Stimulated activated CD4-positive, alpha-beta T cell treated with anti-CD3 and anti-CD28 coated beads, Interleukin-1b, Interleukin-23, amount 100 ng/mL, for 48 hours (primary cell): ENCODE results near the gene MGMT.

Source experiments
- DNase-seq: peaks from one replicate; pipeline ENCODE4 v3.0.0-alpha.2; 2020

Gene MGMT

DNA sequence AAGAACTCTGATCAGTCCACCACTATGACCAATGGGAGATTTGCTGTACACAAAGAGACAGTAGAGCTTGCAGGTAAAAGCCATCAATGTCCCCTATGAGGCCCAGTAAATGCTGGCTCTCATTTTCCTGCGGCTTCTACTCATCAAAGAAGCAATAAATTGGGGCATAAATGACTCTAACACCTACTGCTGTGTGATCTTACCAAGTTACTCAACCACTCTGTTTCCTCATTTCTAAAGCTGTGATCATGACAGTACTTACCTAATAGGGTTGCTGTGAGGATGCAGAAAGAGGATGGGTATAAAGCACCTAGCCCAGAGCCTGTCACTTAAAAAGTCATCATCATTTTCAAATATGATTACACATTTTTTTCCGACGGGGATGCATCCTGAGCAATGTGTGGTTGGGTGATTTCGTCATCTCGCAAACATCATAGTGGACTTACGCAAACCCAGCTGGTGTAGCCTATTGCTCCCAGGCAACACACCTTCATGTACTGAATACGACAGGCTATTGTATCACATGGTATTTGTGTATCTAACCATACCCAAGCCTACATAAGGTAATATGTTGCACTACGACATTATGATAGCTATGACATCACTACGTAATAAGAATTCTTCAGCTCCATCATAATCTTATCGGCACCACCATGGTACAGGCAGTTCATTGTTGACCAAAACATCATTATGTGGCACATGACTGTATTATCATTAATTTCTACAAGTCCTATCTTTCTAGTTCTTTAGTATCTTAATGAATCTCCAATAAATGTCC is 7.1 kb upstream of the MGMT start:
- DNase-seq, result no peak

DNA sequence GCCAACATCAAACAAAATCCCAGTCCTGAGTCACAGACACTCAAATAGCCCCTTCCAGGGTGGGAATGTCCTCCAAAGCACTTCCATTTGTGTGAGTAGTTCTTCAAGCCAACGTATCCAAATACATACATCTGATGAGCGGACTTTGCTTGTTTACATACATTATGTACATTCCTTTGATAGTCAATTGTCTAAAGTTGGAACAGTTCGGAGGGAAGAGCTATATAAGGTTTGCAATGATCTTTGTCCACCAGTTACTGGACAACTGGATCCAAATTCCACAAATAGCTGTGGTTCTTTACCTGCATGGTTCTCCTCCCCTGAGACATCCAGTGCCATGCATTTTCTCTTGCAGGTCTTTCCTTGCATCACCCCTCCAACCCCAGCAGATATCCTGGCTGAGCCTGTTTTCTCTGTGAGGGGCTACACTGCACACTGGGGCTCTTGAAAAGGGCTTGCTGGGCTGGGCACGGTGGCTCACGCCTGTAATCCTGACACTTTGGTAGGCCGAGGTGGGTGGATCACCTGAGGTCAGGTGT is 4.7 kb upstream of the MGMT start:
- no peak for DNase-seq

DNA sequence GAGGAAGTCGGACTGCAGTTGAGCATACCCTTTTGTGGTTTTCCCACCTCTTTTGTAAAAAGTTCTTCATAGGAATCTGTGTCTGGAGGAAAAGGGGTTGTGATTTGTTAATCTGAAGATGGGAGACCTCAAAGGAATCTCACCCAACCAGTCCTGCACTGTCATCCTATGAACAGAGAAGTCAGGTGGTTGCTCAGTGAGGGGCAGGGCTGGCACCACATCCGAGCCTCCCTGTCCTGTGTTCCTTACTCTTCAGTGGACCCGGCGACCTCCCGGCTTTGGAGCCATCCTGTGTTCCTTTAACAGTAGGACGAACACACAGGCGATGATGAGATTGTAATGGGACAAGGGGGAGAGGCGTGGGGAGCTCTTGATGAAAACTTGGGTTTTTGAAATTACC is 2.8 kb upstream of the MGMT start:
- no peak for DNase-seq

DNA sequence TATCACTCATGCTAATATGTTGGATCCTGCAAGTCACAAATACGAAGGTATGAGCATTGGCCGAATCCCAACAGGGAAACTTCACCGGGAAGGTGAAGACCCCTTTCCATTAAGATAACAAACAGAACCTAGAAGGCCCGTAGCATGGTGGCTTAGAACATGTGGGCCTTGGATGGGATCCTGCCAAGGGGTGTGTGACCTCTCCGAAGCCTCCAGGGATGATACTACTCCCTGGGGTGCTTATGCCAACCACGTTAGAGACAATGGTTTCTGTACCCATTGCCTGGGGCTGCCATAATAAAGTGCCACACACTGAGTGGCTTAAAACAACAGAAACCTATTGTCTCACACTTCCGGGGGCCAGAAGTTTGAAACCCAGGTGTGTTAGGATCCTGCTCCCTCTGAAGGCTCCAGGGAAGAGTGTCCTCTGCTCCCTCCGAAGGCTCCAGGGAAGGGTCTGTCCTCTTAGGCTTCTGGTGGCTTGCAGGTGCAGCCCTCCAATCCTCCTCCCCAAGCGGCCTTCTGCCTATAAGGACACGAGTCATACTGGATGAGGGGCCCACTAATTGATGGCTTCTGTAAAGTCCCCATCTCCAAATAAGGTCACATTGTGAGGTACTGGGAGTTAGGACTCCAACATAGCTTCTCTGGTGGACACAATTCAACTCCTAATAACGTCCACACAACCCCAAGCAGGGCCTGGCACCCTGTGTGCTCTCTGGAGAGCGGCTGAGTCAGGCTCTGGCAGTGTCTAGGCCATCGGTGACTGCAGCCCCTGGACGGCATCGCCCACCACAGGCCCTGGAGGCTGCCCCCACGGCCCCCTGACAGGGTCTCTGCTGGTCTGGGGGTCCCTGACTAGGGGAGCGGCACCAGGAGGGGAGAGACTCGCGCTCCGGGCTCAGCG is 992 bp upstream of the MGMT start:
- no peak for DNase-seq

DNA sequence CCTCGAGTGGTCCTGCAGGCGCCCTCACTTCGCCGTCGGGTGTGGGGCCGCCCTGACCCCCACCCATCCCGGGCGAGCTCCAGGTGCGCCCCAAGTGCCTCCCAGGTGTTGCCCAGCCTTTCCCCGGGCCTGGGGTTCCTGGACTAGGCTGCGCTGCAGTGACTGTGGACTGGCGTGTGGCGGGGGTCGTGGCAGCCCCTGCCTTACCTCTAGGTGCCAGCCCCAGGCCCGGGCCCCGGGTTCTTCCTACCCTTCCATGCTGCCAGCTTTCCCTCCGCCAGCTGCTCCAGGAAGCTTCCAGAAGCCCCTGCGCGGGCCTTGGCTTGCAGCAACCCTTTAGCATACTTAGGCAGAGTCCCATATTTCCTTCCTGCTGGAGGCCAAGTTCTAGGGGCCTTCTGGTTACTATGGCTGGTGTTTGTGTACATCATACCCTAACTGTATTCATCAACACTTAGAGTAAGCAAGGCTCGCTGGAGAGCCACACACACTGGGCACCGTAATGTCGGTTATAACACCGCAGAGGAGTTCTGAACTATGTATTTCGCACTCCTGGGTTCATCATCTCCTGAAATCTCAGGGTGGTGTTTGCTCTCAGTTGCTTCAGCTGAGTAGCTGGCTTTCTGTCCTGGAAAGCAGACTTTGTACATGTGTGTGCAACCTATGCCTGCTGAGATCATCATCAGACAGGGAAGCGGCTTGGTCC is 471 bp downstream of the MGMT start:
- DNase-seq, result no peak

DNA sequence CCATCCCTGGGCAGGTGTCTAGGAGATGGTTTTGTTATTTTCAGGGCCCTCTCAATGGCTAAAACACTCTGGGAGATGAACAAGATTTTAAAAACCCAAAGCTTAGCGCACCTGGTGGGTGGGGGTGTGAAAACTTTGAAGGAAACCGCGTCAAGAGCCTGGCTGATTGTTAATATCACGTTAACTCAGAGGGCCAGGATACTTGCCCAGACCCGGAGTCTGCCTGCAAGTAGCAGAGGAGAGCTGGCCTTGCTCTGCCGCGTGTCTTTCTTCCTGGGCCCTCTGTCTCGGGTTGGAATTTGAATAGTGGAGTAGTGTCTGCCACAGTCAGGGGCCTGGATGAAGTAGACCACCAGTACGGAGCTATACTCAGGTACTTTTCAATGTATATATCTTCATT is 1.1 kb downstream of the MGMT start:
- no peak for DNase-seq

GRCh38 chr10:129470103-129470851 is 3.2 kb downstream of the MGMT start:
- no peak for DNase-seq

DNA sequence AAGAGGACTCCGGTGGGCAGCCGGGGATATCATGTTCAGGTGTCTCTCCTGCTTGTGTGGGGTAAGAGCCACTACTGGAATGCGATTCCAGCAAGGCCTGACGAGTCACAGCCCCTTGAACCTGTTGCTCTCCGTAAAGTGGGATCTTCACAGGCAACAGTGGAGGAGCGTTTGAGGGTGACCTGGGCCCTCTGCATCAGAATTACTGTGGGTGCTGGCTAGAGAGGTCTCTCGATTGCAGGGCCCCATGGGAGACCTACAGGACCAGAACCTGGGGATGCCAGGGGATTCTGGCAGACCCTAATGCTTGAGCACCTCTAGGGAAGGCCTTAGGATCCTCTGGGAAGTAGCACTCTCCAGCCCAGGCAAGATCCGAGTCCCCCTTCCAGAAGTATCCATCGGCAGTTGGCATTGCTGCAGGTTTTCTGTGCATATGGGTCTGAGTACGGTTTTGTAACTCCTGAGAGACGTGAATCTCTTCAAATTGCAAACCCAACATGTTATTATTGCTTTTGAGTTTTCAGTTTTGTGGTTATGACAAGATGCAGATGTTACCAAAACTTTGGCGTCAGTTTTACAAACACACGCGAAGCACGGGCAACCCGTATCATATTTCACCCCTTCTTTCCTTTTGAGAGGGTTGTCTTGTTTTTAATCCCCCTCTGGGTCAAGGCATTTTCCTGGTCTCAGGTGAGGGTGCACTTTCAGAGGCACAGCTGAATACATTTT is 4.6 kb downstream of the MGMT start:
- DNase-seq, result no peak

DNA sequence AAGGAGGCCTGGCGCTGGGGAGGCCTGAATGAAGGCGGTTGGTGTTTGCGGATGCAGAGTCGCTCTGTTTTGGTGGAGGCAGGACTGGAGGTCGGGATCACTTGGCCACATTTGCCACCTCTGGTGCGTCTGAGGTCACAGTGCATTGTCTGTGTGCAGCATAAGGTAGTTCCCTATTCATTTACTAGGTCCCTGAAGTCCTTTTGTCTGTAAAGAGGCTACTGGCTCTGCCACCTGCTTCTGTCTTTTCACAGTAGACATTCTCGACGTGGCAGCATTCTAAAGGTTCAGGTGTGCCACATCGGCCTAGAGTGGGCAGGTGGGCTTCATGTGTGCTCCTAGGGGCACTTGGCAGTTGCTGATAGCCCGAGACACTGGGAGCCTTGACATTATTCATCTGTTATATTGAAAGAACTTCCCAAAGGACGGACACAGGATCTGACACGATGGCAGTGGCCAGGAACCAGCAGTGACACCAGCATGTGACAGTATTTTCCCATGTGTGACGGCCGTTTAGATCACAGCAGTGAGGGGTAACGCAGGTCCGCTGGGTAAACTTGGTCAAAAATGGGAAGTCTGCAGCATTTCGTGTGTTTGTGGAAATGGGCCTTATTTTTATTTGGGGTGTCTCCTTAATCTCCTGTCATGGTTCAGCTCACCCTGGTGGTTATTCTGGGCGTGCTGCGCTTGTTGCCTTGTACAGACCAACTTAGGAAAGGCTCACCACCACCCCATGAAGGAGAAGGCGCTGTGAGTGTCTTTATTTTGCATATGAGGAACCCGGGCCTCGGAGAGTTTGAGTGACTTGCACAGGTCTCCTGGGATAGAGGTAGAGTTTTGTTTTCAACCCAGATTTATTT is 5.9 kb downstream of the MGMT start:
- DNase-seq, result no peak

DNA sequence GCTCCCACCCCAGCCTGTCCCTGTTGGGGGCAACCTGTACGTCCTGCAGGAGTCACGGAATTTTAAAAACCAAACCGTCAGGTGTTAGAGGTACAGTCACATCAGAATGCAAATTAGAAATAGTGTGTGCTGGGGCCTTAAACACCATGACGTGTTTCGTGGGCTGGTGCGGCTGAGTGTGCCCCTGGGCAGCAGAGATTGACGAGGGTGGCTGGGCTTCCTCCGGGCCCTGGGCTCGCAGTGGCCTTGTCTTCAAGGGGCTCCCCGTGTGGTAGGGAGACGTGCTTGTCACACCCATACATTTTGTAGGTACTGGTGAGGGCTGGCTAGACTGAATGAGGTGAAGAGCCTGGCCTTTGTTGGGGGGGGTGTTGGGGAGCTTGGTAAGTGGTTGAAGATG is 7.6 kb downstream of the MGMT start:
- DNase-seq, result no peak

DNA sequence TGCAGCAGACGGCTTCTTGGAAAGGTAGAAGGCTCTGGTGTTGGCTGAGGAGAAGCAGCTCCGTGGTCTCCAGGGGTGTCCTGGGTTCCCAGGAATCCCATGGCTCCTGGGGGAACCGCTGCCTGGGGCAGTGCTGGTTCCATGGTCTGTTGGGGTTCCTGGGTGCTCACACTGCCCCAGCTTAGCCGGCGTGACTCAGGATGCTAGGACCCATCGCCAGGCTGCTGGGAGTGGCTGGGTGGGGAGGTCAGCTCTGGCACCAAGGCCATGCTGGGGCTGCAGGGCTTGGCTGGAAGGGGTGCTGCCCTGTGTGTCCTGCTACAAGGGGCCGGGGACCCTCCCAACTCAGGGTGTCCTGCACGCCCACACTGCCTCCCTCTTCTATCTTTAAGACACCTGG is 9.4 kb downstream of the MGMT start:
- DNase-seq, result no peak

DNA sequence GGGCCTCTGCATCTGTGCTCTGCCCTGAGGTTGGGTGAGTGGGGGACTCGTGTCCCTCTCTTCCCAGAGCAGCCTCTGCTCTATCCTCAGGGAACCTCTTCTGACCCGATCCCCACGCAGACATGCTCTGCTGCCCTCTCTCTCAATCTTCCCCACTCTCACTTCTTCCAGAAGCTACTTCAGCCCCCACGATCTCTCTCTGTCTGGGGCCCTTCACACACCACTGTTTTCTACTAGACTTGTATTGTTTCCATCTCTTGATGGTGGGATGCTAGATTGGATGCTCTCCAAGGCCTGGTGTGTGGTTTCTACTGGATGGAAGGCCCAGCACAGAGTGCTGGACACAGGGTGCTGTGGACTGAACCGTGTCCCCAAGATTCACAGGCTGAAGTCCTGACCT is 10.0 kb downstream of the MGMT start:
- DNase-seq, result no peak

- DNase-seq, result no peak
Observed at GRCh38 chr10:129481641-129482040, 14.6 kb downstream of the MGMT start.

- no peak for DNase-seq
Observed at GRCh38 chr10:129483430-129484010, 16.5 kb downstream of the MGMT start.

DNA sequence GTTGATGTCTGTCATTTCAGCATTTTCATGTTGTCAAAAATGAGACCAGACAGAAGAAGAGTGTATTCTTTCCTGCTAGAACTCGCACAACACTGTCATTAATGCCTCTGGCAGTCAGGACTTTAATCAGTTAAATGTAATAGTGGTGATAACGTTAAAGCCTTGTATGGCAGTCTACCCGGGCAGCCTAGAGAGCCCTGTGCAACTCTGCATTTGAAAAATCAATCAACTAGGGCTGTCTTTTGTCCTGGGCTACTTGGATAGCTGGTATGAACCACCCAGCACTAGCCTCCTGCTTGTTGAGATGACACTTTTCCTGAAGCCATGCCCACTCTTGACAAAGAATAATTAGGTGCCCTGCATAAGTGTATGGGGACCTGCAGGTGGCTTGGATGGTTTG is 19.8 kb downstream of the MGMT start:
- no peak for DNase-seq

- no peak for DNase-seq
Observed at GRCh38 chr10:129491123-129491734, 24.2 kb downstream of the MGMT start.

- no peak for DNase-seq
Observed at GRCh38 chr10:129494176-129494575, 27.1 kb downstream of the MGMT start.

DNA sequence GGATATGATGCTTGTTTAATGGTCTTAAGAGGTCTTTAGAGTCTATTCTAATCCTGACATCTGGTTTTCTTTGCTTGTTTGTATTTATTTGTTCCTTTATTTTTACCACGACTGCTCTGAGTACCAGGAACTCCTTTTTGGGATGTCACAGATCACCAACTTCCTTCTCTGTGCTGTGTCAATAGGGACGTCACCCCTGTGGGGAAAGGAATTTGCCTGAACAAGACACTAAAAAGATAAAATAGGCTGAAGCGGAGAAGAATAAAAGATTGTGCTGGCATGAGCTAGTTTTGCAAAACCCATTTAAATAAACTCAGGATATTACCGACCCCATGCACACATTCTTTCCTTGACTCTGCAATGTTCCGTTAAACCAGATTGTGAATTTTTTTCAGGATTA is 27.7 kb downstream of the MGMT start:
- DNase-seq, result no peak

- DNase-seq, result no peak
Observed at GRCh38 chr10:129495256-129495655, 28.2 kb downstream of the MGMT start.

DNA sequence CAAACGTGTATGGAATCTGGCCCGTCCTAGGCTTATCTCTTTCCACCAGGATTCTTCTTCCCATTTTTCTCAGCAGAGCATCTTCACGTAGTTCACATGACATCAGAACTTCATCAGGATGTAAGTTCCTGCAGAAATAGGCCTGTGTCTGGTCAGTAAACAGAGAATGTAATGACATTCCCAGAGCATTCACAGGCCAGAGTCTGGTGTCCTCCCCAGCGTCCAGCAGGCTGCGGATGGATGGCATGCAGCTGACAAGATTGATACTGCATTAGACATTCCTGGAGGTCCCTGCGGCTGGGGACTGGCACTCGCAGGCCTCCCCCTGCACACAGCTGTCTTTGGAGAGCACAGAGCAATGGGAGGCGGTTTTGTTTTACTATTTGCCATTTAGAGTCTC is 28.7 kb downstream of the MGMT start:
- DNase-seq, result no peak
